ENCODE data around the gene OIP5.

DNA sequence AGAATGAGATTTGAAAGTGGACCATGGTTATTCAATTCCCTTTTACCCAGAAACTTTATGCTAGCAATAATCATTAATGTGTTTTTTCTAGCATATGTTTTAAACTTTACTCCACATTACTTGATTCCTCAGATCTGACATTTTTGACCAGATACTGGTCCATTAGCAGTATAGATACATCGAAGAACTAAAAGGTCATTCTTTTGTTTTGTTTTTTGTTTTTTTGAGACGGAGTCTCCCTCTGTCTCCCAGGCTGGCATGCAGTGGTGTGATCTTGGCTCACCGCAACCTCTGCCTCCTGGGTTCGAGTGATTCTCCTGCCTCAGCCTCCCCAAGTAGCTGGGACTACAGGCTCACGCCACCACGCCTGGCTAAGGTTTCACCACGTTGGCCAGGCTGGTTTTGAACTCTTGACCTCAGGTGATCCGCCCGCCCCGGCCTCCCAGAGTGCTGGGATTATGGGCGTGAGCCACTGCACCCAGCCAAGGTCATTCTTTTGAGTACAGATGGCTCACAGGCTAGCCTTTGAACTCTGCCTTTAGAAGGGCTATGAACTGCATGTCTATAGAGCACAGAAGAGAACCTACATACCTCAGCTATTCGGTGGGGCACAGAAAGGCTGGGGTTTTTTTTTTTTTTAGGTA lies 72.7 kb downstream of the OIP5 start:
- TF ChIP-seq, protein P1, sequence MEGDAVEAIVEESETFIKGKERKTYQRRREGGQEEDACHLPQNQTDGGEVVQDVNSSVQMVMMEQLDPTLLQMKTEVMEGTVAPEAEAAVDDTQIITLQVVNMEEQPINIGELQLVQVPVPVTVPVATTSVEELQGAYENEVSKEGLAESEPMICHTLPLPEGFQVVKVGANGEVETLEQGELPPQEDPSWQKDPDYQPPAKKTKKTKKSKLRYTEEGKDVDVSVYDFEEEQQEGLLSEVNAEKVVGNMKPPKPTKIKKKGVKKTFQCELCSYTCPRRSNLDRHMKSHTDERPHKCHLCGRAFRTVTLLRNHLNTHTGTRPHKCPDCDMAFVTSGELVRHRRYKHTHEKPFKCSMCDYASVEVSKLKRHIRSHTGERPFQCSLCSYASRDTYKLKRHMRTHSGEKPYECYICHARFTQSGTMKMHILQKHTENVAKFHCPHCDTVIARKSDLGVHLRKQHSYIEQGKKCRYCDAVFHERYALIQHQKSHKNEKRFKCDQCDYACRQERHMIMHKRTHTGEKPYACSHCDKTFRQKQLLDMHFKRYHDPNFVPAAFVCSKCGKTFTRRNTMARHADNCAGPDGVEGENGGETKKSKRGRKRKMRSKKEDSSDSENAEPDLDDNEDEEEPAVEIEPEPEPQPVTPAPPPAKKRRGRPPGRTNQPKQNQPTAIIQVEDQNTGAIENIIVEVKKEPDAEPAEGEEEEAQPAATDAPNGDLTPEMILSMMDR (IDR thresholded peaks at IDR 0.05), result no peak
- no peak for TF ChIP-seq POLR2AphosphoS5 (IDR thresholded peaks at IDR 0.05)

Data from upper lobe of left lung (tissue), 4 donors.